ENCODE data around the gene CCNY.

The CCNY gene

GRCh38 chr10:35588836-35589235 lies 252.5 kb downstream of the CCNY start:
- Histone ChIP-seq H3K4me1 (ENCODE audit: control insufficient read depth, insufficient read depth, low read depth, low read length) (no peaks in the 10 kb centered on the region), H3K36me3 (ENCODE audit: control insufficient read depth in 1 of 2, insufficient read depth in 2 of 2, low read depth in 1 of 2, low read length in 2 of 2) (no peaks in the 10 kb centered on the region), H2BK15ac (ENCODE audit: low read depth, poor library complexity, severe bottlenecking) (no peak overlapping the region), H2AFZ (ENCODE audit: low read depth, low read length) (no peak overlapping the region), H3K4me2 (ENCODE audit: low read length, poor library complexity, severe bottlenecking) (no peak overlapping the region), H3K27me3 (ENCODE audit: control insufficient read depth in 1 of 2, insufficient read depth in 1 of 2, low read length in 2 of 2) (peaks cover 0 to 41% of the 10 kb centered on the region in 2 experiments), H3K27ac (ENCODE audit: low read length, poor library complexity, severe bottlenecking) (no peak overlapping the region), H3K79me1 (replicated peaks; ENCODE audit: low read length, poor library complexity, severe bottlenecking) (no peaks in the 10 kb centered on the region), H4K91ac (ENCODE audit: low read length) (no peak overlapping the region), H3K9ac (ENCODE audit: low read length) (no peak overlapping the region), H2BK5ac (ENCODE audit: low read depth, low read length, poor library complexity, severe bottlenecking) (no peak overlapping the region), H3K14ac (ENCODE audit: low read length in 2 of 2) (no peak overlapping the region), H3K4me3 (ENCODE audit: insufficient read depth in 1 of 2, low read depth in 1 of 2, low read length in 2 of 2) (no peak overlapping the region), H3K9me3 (ENCODE audit: control insufficient read depth, low read length) (no peaks in the 10 kb centered on the region), H2BK12ac (ENCODE audit: low read length in 2 of 2) (no peak overlapping the region), H3K18ac (ENCODE audit: low read depth in 1 of 2, low read length in 2 of 2) (no peak overlapping the region), H3K23ac (ENCODE audit: low read length in 2 of 2) (no peak overlapping the region), H2AK5ac (ENCODE audit: low read length, severe bottlenecking) (no peak overlapping the region), H4K8ac (ENCODE audit: low read length) (no peak overlapping the region), H3K4ac (ENCODE audit: low read depth in 1 of 2, low read length in 2 of 2) (no peak overlapping the region), H2BK120ac (ENCODE audit: low read depth, low read length) (no peak overlapping the region)
- no peak for DNase-seq

- Histone ChIP-seq H2BK5ac (ENCODE audit: low read depth, low read length, poor library complexity, severe bottlenecking) (no peak overlapping the region), H3K27ac (ENCODE audit: low read length, poor library complexity, severe bottlenecking) (no peak overlapping the region), H3K23ac (ENCODE audit: low read length in 2 of 2) (no peak overlapping the region), H4K91ac (ENCODE audit: low read length) (no peak overlapping the region), H3K9ac (ENCODE audit: low read length) (no peak overlapping the region), H3K9me3 (ENCODE audit: control insufficient read depth, low read length) (no peaks in the 10 kb centered on the region), H3K27me3 (ENCODE audit: control insufficient read depth in 1 of 2, insufficient read depth in 1 of 2, low read length in 2 of 2) (peaks cover 0 to 23% of the 10 kb centered on the region in 2 experiments), H4K8ac (ENCODE audit: low read length) (no peak overlapping the region), H3K4me1 (ENCODE audit: control insufficient read depth, insufficient read depth, low read depth, low read length) (no peaks in the 10 kb centered on the region), H2AK5ac (ENCODE audit: low read length, severe bottlenecking) (no peak overlapping the region), H2AFZ (ENCODE audit: low read depth, low read length) (no peak overlapping the region), H3K18ac (ENCODE audit: low read depth in 1 of 2, low read length in 2 of 2) (no peak overlapping the region), H2BK120ac (ENCODE audit: low read depth, low read length) (no peak overlapping the region), H2BK12ac (ENCODE audit: low read length in 2 of 2) (no peak overlapping the region), H3K4me3 (ENCODE audit: insufficient read depth in 1 of 2, low read depth in 1 of 2, low read length in 2 of 2) (no peak overlapping the region), H2BK15ac (ENCODE audit: low read depth, poor library complexity, severe bottlenecking) (no peak overlapping the region), H3K79me1 (replicated peaks; ENCODE audit: low read length, poor library complexity, severe bottlenecking) (no peaks in the 10 kb centered on the region), H3K4ac (ENCODE audit: low read depth in 1 of 2, low read length in 2 of 2) (no peak overlapping the region), H3K14ac (ENCODE audit: low read length in 2 of 2) (no peak overlapping the region), H3K4me2 (ENCODE audit: low read length, poor library complexity, severe bottlenecking) (no peak overlapping the region), H3K36me3 (ENCODE audit: control insufficient read depth in 1 of 2, insufficient read depth in 2 of 2, low read depth in 1 of 2, low read length in 2 of 2) (no peaks in the 10 kb centered on the region)
- 94% methylated on average over 2 of the region's 4 CpGs for WGBS
- no peak for DNase-seq
Measured at GRCh38 chr10:35592441-35592840, 256.1 kb downstream of the CCNY start.

- Histone ChIP-seq H3K79me1 (replicated peaks; ENCODE audit: low read length, poor library complexity, severe bottlenecking) (no peaks in the 10 kb centered on the region), H3K4ac (ENCODE audit: low read depth in 1 of 2, low read length in 2 of 2) (no peak overlapping the region), H3K9me3 (ENCODE audit: control insufficient read depth, low read length) (no peaks in the 10 kb centered on the region), H2AK5ac (ENCODE audit: low read length, severe bottlenecking) (no peak overlapping the region), H3K27me3 (ENCODE audit: control insufficient read depth in 1 of 2, insufficient read depth in 1 of 2, low read length in 2 of 2) (peaks cover 0 to 14% of the 10 kb centered on the region in 2 experiments), H3K4me3 (ENCODE audit: insufficient read depth in 1 of 2, low read depth in 1 of 2, low read length in 2 of 2) (no peak overlapping the region), H4K8ac (ENCODE audit: low read length) (no peak overlapping the region), H2BK5ac (ENCODE audit: low read depth, low read length, poor library complexity, severe bottlenecking) (no peak overlapping the region), H2BK12ac (ENCODE audit: low read length in 2 of 2) (no peak overlapping the region), H3K4me1 (ENCODE audit: control insufficient read depth, insufficient read depth, low read depth, low read length) (no peaks in the 10 kb centered on the region), H3K4me2 (ENCODE audit: low read length, poor library complexity, severe bottlenecking) (no peak overlapping the region), H3K23ac (ENCODE audit: low read length in 2 of 2) (no peak overlapping the region), H4K91ac (ENCODE audit: low read length) (no peak overlapping the region), H2AFZ (ENCODE audit: low read depth, low read length) (no peak overlapping the region), H3K9ac (ENCODE audit: low read length) (no peak overlapping the region), H3K18ac (ENCODE audit: low read depth in 1 of 2, low read length in 2 of 2) (no peak overlapping the region), H3K36me3 (ENCODE audit: control insufficient read depth in 1 of 2, insufficient read depth in 2 of 2, low read depth in 1 of 2, low read length in 2 of 2) (no peaks in the 10 kb centered on the region), H2BK120ac (ENCODE audit: low read depth, low read length) (no peak overlapping the region), H3K27ac (ENCODE audit: low read length, poor library complexity, severe bottlenecking) (no peak overlapping the region), H3K14ac (ENCODE audit: low read length in 2 of 2) (no peak overlapping the region), H2BK15ac (ENCODE audit: low read depth, poor library complexity, severe bottlenecking) (no peak overlapping the region)
- DNase-seq: no peak
- 66% methylated on average over 12 of the region's 14 CpGs for WGBS
Measured at GRCh38 chr10:35594115-35595079, 258.1 kb downstream of the CCNY start.

- no peak overlapping the region for H2BK120ac ChIP-seq (ENCODE audit: low read depth, low read length)
- WGBS: 47% methylated on average over 2 of the region's 3 CpGs
- H4K91ac ChIP-seq (ENCODE audit: low read length): no peak overlapping the region
- no peak overlapping the region for H2BK15ac ChIP-seq (ENCODE audit: low read depth, poor library complexity, severe bottlenecking)
- H3K27ac ChIP-seq (ENCODE audit: low read length, poor library complexity, severe bottlenecking): no peak overlapping the region
- H3K4me1 ChIP-seq (ENCODE audit: control insufficient read depth, insufficient read depth, low read depth, low read length): no peaks in the 10 kb centered on the region
- no peak overlapping the region for H2AK5ac ChIP-seq (ENCODE audit: low read length, severe bottlenecking)
- peaks cover 0 to 14% of the 10 kb centered on the region in 2 experiments for H3K27me3 ChIP-seq (ENCODE audit: control insufficient read depth in 1 of 2, insufficient read depth in 1 of 2, low read length in 2 of 2)
- H3K23ac ChIP-seq (ENCODE audit: low read length in 2 of 2): no peak overlapping the region
- H3K9ac ChIP-seq (ENCODE audit: low read length): no peak overlapping the region
- no peak overlapping the region for H3K4me3 ChIP-seq (ENCODE audit: insufficient read depth in 1 of 2, low read depth in 1 of 2, low read length in 2 of 2)
- no peaks in the 10 kb centered on the region for H3K36me3 ChIP-seq (ENCODE audit: control insufficient read depth in 1 of 2, insufficient read depth in 2 of 2, low read depth in 1 of 2, low read length in 2 of 2)
- no peaks in the 10 kb centered on the region for H3K79me1 ChIP-seq (replicated peaks; ENCODE audit: low read length, poor library complexity, severe bottlenecking)
- no peak overlapping the region for H4K8ac ChIP-seq (ENCODE audit: low read length)
- no peak overlapping the region for H2AFZ ChIP-seq (ENCODE audit: low read depth, low read length)
- H3K9me3 ChIP-seq (ENCODE audit: control insufficient read depth, low read length): peaks cover 3% of the 10 kb centered on the region
- H3K14ac ChIP-seq (ENCODE audit: low read length in 2 of 2): no peak overlapping the region
- no peak for DNase-seq
- H2BK12ac ChIP-seq (ENCODE audit: low read length in 2 of 2): no peak overlapping the region
- no peak overlapping the region for H2BK5ac ChIP-seq (ENCODE audit: low read depth, low read length, poor library complexity, severe bottlenecking)
- H3K4ac ChIP-seq (ENCODE audit: low read depth in 1 of 2, low read length in 2 of 2): no peak overlapping the region
- H3K4me2 ChIP-seq (ENCODE audit: low read length, poor library complexity, severe bottlenecking): no peak overlapping the region
- no peak overlapping the region for H3K18ac ChIP-seq (ENCODE audit: low read depth in 1 of 2, low read length in 2 of 2)
Measured at GRCh38 chr10:35595106-35595505, 258.8 kb downstream of the CCNY start.
